ENCODE measurements around the gene SCGB1C1.
"Not testable (repeated sequence)": the region's sequence is repeated elsewhere in the genome, so short reads cannot be mapped to it uniquely, and the experiment has no call there.

Gene SCGB1C1

GRCh38 chr11:236774-237767 lies 44.2 kb downstream of the SCGB1C1 start, which contains the start of gene PSMD13:
PSMD13 (plus strand) TSS chr11:236976; CDS start chr11:237050, 74 bp downstream.
- Histone ChIP-seq H3K27me3 (ENCODE audit: control insufficient read depth in 1 of 2, insufficient read depth in 2 of 2, low read length in 2 of 2) (no peaks in the 10 kb centered on the region), H3K27ac (ENCODE audit: low read depth, low read length) (peak within 1 kb of the TSS; percentile 93), H3K9me3 (ENCODE audit: low read length) (no peaks in the 10 kb centered on the region), H3K4me3 (ENCODE audit: low read depth in 1 of 2, low read length in 2 of 2) (peak within 1 kb of the TSS; percentile 82 to 90), H3K36me3 (ENCODE audit: insufficient read depth, low read length) (peaks cover 19% of the 10 kb centered on the region), H3K4me1 (ENCODE audit: insufficient read depth, low read length) (peaks cover 11% of the 10 kb centered on the region), H3K9ac (ENCODE audit: low read length) (peak within 1 kb of the TSS; percentile 88)

DNA sequence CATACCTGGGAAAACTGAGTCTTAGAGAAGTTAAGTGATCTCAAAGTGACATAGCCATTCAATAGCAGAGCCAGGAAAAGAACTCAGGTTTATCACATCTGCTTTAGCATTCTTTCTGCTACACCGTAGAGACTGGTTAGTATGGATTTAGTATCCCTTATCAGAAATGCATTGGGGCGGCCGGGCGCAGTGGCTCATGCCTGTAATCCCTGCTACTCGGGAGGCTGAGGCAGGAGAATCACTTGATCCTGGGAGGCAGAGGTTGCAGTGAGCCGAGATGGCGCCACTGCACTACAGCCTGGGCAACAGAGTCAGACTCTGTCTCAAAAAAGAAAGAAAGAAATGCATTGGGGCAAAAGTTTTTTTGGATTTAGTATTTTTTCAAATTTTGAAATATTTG lies 45.5 kb downstream of the SCGB1C1 start:
- H3K27ac ChIP-seq (ENCODE audit: low read depth, low read length); H3K9ac ChIP-seq (ENCODE audit: low read length); H3K4me3 ChIP-seq (ENCODE audit: low read depth in 1 of 2, low read length in 2 of 2); H3K9me3 ChIP-seq (ENCODE audit: low read length); H3K27me3 ChIP-seq (ENCODE audit: control insufficient read depth in 1 of 2, insufficient read depth in 2 of 2, low read length in 2 of 2): not testable (repeated sequence)
- H3K4me1 ChIP-seq (ENCODE audit: insufficient read depth, low read length) = peaks cover 11% of the 10 kb centered on the region
- H3K36me3 ChIP-seq (ENCODE audit: insufficient read depth, low read length) = peaks cover 18% of the 10 kb centered on the region

DNA sequence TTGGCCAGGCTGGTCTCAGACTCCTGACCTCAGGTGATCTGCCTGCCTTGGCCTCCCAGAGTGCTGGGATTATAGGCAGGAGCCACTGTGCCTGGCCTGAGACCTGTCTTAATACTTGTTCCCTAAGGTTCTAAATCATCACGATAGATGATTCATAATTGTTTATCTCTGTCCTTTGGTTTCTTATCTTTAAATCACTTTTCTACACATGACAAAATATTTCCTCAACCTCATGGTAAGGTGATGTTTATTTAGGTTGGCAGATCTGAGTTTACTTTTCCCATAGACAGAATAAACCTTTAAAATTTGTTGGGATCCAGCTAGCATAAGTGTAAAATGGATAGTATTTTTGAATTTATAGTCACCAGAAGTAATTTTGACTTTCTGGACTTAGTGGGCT lies 47.4 kb downstream of the SCGB1C1 start:
- H3K4me1 ChIP-seq (ENCODE audit: insufficient read depth, low read length) = peaks cover 11% of the 10 kb centered on the region
- no peak overlapping the region for H3K9ac ChIP-seq (ENCODE audit: low read length)
- no peak overlapping the region for H3K4me3 ChIP-seq (ENCODE audit: low read depth in 1 of 2, low read length in 2 of 2)
- peaks cover 36% of the 10 kb centered on the region for H3K36me3 ChIP-seq (ENCODE audit: insufficient read depth, low read length)
- H3K9me3 ChIP-seq (ENCODE audit: low read length) = no peaks in the 10 kb centered on the region
- H3K27ac ChIP-seq (ENCODE audit: low read depth, low read length) = no peak overlapping the region
- H3K27me3 ChIP-seq (ENCODE audit: control insufficient read depth in 1 of 2, insufficient read depth in 2 of 2, low read length in 2 of 2) = no peaks in the 10 kb centered on the region

- Histone ChIP-seq H3K4me3 (ENCODE audit: low read depth in 1 of 2, low read length in 2 of 2) (no peak overlapping the region), H3K4me1 (ENCODE audit: insufficient read depth, low read length) (peaks cover 11% of the 10 kb centered on the region), H3K36me3 (ENCODE audit: insufficient read depth, low read length) (peaks cover 49% of the 10 kb centered on the region), H3K9me3 (ENCODE audit: low read length) (no peaks in the 10 kb centered on the region), H3K27ac (ENCODE audit: low read depth, low read length) (no peak overlapping the region), H3K9ac (ENCODE audit: low read length) (no peak overlapping the region), H3K27me3 (ENCODE audit: control insufficient read depth in 1 of 2, insufficient read depth in 2 of 2, low read length in 2 of 2) (no peaks in the 10 kb centered on the region)
These were observed 48.8 kb downstream of the SCGB1C1 start for GRCh38 chr11:241634-242033.

All from muscle layer of colon (tissue), 2 donors.